ENCODE results near the gene GYS1. TPM values are rescaled to one million over a fixed set of nuclear protein-coding genes. Genes with fewer than 3 reads are reported as not detected.

The GYS1 gene
- total and polyA plus RNA-seq, 2 of the 8 experiments (the other 6 are each of a cell fraction or from before 2014, with no cell fraction given) = 30.0 to 38.7 TPM

- peaks cover 4 to 14% (median 9%) of the 10 kb centered on the region in 4 experiments for H3K4me1 ChIP-seq (replicated peaks in 1 of 4; ENCODE audit: control insufficient read depth in 3 of 4, insufficient read depth in 4 of 4, low read length in 3 of 4)
- WGBS, 2 experiments (ENCODE audit: extremely low coverage in 1 of 2, insufficient coverage in 1 of 2, insufficient read length in 1 of 2, insufficient replicate concordance in 2 of 2, low coverage in 1 of 2, low lambda C conversion rate in 2 of 2, missing lambda C conversion rate in 1 of 2) = 88% methylated on average over 4 of the region's 4 CpGs; no CpG with 5 or more reads in 1 of the 2 experiments
- H3K23ac ChIP-seq (ENCODE audit: insufficient read length) = no peak overlapping the region
- H2AFZ ChIP-seq (ENCODE audit: low read length) = no peak overlapping the region
- no peak overlapping the region for H2AK5ac ChIP-seq (ENCODE audit: low read depth, low read length)
- no peak overlapping the region for H3K4me3 ChIP-seq (ENCODE audit: extremely low read depth in 1 of 4, insufficient read depth in 2 of 4, low read depth in 3 of 4, low read length in 4 of 4)
- no peaks in the 10 kb centered on the region for H3K27me3 ChIP-seq (replicated peaks in 1 of 4; ENCODE audit: control insufficient read depth in 3 of 4, extremely low read depth in 1 of 4, insufficient read depth in 3 of 4, low read length in 3 of 4)
- DNase-seq (ENCODE audit: low read depth in 1 of 2, low spot score in 2 of 2) (no peak), FAIRE-seq (no peak)
- H4K8ac ChIP-seq (ENCODE audit: extremely low read depth, insufficient read depth, low read length) = no peak overlapping the region
- CTCF ChIA-PET (ENCODE audit: partially characterized antibody) = interaction anchor here (0.6 to 1.4 kb wide), 6 partner anchors 10 to 173 kb away, joined by 3 to 6 read pairs (median 4); no protein-coding TSS in a partner anchor
- H4K91ac ChIP-seq (replicated peaks; ENCODE audit: insufficient read length, low read length) = no peak overlapping the region
- no peak overlapping the region for H4K5ac ChIP-seq (ENCODE audit: insufficient read length, low read depth, low read length)
- H3K79me2 ChIP-seq (ENCODE audit: control insufficient read depth in 1 of 2, insufficient read depth in 2 of 2, low read length in 2 of 2) = peaks cover 0 to 13% of the 10 kb centered on the region in 2 experiments; a peak in 2 of 4 replicates
- H2BK12ac ChIP-seq (ENCODE audit: low read depth, low read length) = no peak overlapping the region
- H2BK15ac ChIP-seq (ENCODE audit: low read length) = no peak overlapping the region
- H2BK20ac ChIP-seq (ENCODE audit: low read length) = no peak overlapping the region
- H3K4me2 ChIP-seq (ENCODE audit: insufficient read depth in 1 of 2, low read depth in 2 of 2, low read length in 2 of 2) = no peak overlapping the region
- peaks cover 2% of the 10 kb centered on the region; the same call in 1 of the 2 replicates for H3K79me1 ChIP-seq (ENCODE audit: low read depth, low read length)
- no peak overlapping the region for H3K14ac ChIP-seq (ENCODE audit: insufficient read length)
- H3K9ac ChIP-seq (replicated peaks in 1 of 4; ENCODE audit: extremely low read depth in 1 of 4, low read depth in 3 of 4, low read length in 3 of 4) = no peak overlapping the region
- no peak overlapping the region for H3K56ac ChIP-seq (replicated peaks; ENCODE audit: insufficient read length, low read depth, low read length)
- H3K27ac ChIP-seq (ENCODE audit: low read depth, low read length) = no peak overlapping the region
- POLR2A ChIA-PET (ENCODE audit: partially characterized antibody) = interaction anchor here (0.6 to 5.4 kb wide), 17 partner anchors 9 to 338 kb away, joined by 3 to 56 read pairs (median 3); partner anchors contain the start of genes BAX, GYS1, PPP1R15A and RUVBL2
- H3K36me3 ChIP-seq (ENCODE audit: control insufficient read depth in 2 of 4, insufficient read depth in 4 of 4, low read length in 3 of 4) = peaks cover 2 to 28% (median 11%) of the 10 kb centered on the region in 4 experiments; a peak in 5 of 8 replicates
- H3K9me3 ChIP-seq (ENCODE audit: insufficient read depth in 2 of 2, low read depth in 1 of 2, low read length in 1 of 2) = no peaks in the 10 kb centered on the region
- H2BK5ac ChIP-seq (ENCODE audit: low read depth, low read length) = no peak overlapping the region
- H2BK120ac ChIP-seq (replicated peaks; ENCODE audit: low read depth, low read length) = no peak overlapping the region
- TF ChIP-seq GTF2F1 (IDR thresholded peaks at IDR 0.05; ENCODE audit: borderline replicate concordance, low read depth, low read length) (no peak), POLR2AphosphoS5 (IDR thresholded peaks at IDR 0.05; ENCODE audit: low read depth, low read length) (peak; percentile 60; the same call in 1 of the 2 replicates)
- H3K23me2 ChIP-seq (ENCODE audit: low read depth, low read length) = peaks cover 17% of the 10 kb centered on the region; the same call in 1 of the 2 replicates
- no peak overlapping the region for H3K18ac ChIP-seq (ENCODE audit: extremely low read depth, low read length)
- peaks cover 3 to 13% of the 10 kb centered on the region in 2 experiments for H4K20me1 ChIP-seq (replicated peaks in 1 of 2; ENCODE audit: control insufficient read depth in 1 of 2, insufficient read depth in 2 of 2, low read length in 2 of 2)
- H3K4ac ChIP-seq (replicated peaks; ENCODE audit: insufficient read length, low read depth, low read length) = no peak overlapping the region
These were observed 24.9 kb downstream of the GYS1 start for GRCh38 chr19:48968179-48968661.

Data from H1 (cell line).